ENCODE results near the gene APBA1.

GRCh38 chr9:69476016-69476415 is 196.2 kb downstream of the APBA1 start:
- no peak for TF ChIP-seq POLR2AphosphoS5 (IDR thresholded peaks at IDR 0.05; ENCODE audit: low read depth, low read length)
- TF ChIP-seq CTCF (IDR thresholded peaks at IDR 0.05) = no peak
